ENCODE data around the gene TMCO4. TPM values are rescaled to one million over a fixed set of nuclear protein-coding genes. Genes with fewer than 3 reads are reported as not detected.
A peak's percentile ranks its signal among the peaks of the same experiment; 100 is the strongest.

TMCO4 gene
- total RNA-seq, 1 experiment from 2014 or later, result 19.1 TPM

DNA sequence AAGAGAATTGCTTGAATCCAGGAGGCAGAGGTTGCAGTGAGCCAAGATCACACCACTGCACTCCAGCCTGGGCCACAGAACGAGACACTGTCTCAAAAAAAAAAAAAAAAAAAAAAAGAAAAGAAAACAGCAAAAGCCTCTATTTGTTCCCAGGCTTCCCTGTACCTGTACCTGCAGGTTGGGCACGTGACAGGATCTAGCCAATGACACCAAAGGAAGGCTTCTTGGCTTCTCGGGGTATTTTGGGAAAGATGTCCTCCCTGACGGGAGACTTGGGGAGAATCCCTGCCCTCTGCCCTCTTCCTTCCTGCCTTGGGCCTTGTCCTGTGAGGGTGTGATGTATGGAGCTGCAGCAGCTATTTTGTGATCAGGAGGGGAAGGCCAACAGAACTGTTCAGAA is 22.8 kb downstream of the TMCO4 start:
- H3K27ac ChIP-seq, result no peak overlapping the region
- H3K9me3 ChIP-seq (replicated peaks), result no peaks in the 10 kb centered on the region
- peaks cover 37% of the 10 kb centered on the region for H3K36me3 ChIP-seq
- no peak overlapping the region for H3K4me3 ChIP-seq
- peaks cover 14% of the 10 kb centered on the region for H3K4me1 ChIP-seq (replicated peaks)
- no peaks in the 10 kb centered on the region for H3K27me3 ChIP-seq (replicated peaks)
- no peak for DNase-seq (ENCODE audit: low read depth in 1 of 2, low spot score in 2 of 2)

DNA sequence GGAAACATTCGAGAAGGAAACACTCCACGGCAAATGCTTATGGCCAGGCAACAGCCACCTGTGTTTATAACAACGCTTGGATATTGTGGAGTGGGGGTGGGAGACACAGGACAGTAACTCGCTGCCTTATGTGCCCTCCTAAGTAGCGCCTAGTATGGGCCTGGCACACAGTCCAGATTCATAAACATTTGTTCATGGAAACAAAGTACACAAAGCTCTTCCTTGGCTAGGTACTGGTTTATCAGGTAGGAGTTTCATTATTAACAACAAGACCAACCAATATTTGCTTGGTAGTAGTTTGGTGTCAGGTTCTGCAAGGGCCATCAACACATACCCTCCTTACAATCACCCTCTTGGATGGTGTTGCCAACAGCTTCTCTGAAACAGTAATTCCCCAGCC is 23.4 kb downstream of the TMCO4 start:
- peaks cover 14% of the 10 kb centered on the region for H3K4me1 ChIP-seq (replicated peaks)
- H3K27ac ChIP-seq, result no peak overlapping the region

GRCh38 chr1:19775831-19776230 is 23.9 kb downstream of the TMCO4 start:
- H3K36me3 ChIP-seq, result peaks cover 43% of the 10 kb centered on the region
- H3K4me1 ChIP-seq (replicated peaks), result peaks cover 14% of the 10 kb centered on the region
- H3K27me3 ChIP-seq (replicated peaks), result no peaks in the 10 kb centered on the region
- no peak for DNase-seq (ENCODE audit: low read depth in 1 of 2, low spot score in 2 of 2)
- H3K27ac ChIP-seq, result no peak overlapping the region
- H3K4me3 ChIP-seq, result no peak overlapping the region
- H3K9me3 ChIP-seq (replicated peaks), result no peaks in the 10 kb centered on the region

More for the DNA sequence above, 23.4 kb downstream of the TMCO4 start:
- peaks cover 39% of the 10 kb centered on the region for H3K36me3 ChIP-seq
- DNase-seq (ENCODE audit: low read depth in 1 of 2, low spot score in 2 of 2), result no peak
- no peaks in the 10 kb centered on the region for H3K9me3 ChIP-seq (replicated peaks)
- H3K4me3 ChIP-seq, result no peak overlapping the region
- no peaks in the 10 kb centered on the region for H3K27me3 ChIP-seq (replicated peaks)

- DNase-seq (ENCODE audit: low read depth in 1 of 2, low spot score in 2 of 2), result no peak
- no peaks in the 10 kb centered on the region for H3K9me3 ChIP-seq (replicated peaks)
- peaks cover 48% of the 10 kb centered on the region for H3K36me3 ChIP-seq
- H3K27me3 ChIP-seq (replicated peaks), result no peaks in the 10 kb centered on the region
- peaks cover 14% of the 10 kb centered on the region for H3K4me1 ChIP-seq (replicated peaks)
- H3K27ac ChIP-seq, result no peak overlapping the region
- H3K4me3 ChIP-seq, result no peak overlapping the region
Observed at GRCh38 chr1:19775317-19775716, 24.4 kb downstream of the TMCO4 start.

DNA sequence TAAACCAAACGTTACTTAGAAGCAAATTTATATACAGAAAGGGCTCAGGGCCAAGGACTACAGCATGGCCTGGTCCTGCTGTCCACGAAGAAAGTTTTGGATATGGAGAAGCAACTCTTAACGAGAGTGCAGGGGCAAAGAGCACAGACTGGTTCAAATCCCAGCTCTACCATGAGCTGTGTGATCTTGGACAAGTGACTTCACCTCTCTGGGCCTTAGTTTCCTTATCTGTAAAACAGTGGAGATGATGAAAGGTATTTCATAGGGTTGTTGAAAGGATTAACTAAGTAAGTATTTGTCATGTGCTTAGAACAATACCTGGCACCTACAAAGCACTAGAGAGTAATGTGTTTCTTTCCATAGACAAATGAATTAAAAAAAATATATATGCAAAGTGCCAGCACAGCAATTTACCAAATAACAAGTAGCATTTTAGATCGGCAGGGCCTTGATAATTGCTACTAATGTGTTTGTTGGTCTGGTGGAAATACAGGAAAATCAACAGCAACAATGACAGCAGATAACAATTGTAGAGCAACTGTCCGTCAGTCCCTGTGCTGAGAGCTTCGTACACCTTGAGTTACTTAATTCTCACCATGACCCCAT is 25.4 kb downstream of the TMCO4 start:
- Histone ChIP-seq H3K27ac (no peak overlapping the region), H3K9me3 (replicated peaks) (no peaks in the 10 kb centered on the region), H3K4me1 (replicated peaks) (peaks cover 14% of the 10 kb centered on the region), H3K27me3 (replicated peaks) (no peaks in the 10 kb centered on the region), H3K4me3 (no peak overlapping the region), H3K36me3 (peaks cover 39% of the 10 kb centered on the region)
- DNase-seq (ENCODE audit: low read depth in 1 of 2, low spot score in 2 of 2), result no peak

- H3K9me3 ChIP-seq (replicated peaks), result no peaks in the 10 kb centered on the region
- DNase-seq (ENCODE audit: low read depth in 1 of 2, low spot score in 2 of 2), result no peak
- H3K27ac ChIP-seq, result no peak overlapping the region
- no peak overlapping the region for H3K4me3 ChIP-seq
- H3K4me1 ChIP-seq (replicated peaks), result peaks cover 16% of the 10 kb centered on the region
- no peaks in the 10 kb centered on the region for H3K27me3 ChIP-seq (replicated peaks)
- H3K36me3 ChIP-seq, result peaks cover 36% of the 10 kb centered on the region
Observed at GRCh38 chr1:19773485-19773884, 26.2 kb downstream of the TMCO4 start.

- Histone ChIP-seq H3K27ac (no peak overlapping the region), H3K9me3 (replicated peaks) (no peaks in the 10 kb centered on the region), H3K4me1 (replicated peaks) (peaks cover 20% of the 10 kb centered on the region), H3K4me3 (no peak overlapping the region), H3K36me3 (peaks cover 34% of the 10 kb centered on the region), H3K27me3 (replicated peaks) (no peaks in the 10 kb centered on the region)
- no peak for DNase-seq (ENCODE audit: low read depth in 1 of 2, low spot score in 2 of 2)
Observed at GRCh38 chr1:19772053-19772452, 27.7 kb downstream of the TMCO4 start.

DNA sequence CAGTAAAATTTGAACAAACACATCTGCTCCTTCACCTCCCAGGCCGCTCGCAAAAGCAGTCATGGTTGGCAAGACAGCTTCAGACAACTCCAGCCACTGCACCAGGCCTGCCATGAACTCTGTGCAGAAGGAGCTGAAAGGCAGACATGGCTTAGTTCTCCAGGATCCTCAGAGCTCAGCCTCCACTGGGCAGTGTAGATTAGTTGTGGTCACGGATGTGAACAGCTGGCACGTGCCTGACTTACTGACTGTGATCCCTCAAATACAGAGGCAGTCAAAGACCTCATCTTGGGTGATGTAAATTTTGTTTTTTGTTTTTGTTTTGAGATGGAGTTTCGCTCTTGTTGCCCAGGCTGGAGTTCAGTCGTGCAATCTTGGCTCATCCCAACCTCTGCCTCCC is 28.4 kb downstream of the TMCO4 start:
- Histone ChIP-seq H3K9me3 (replicated peaks) (no peaks in the 10 kb centered on the region), H3K36me3 (peaks cover 34% of the 10 kb centered on the region), H3K27ac (no peak overlapping the region), H3K4me1 (replicated peaks) (peaks cover 20% of the 10 kb centered on the region), H3K4me3 (no peak overlapping the region), H3K27me3 (replicated peaks) (no peaks in the 10 kb centered on the region)
- DNase-seq (ENCODE audit: low read depth in 1 of 2, low spot score in 2 of 2), result no peak

DNA sequence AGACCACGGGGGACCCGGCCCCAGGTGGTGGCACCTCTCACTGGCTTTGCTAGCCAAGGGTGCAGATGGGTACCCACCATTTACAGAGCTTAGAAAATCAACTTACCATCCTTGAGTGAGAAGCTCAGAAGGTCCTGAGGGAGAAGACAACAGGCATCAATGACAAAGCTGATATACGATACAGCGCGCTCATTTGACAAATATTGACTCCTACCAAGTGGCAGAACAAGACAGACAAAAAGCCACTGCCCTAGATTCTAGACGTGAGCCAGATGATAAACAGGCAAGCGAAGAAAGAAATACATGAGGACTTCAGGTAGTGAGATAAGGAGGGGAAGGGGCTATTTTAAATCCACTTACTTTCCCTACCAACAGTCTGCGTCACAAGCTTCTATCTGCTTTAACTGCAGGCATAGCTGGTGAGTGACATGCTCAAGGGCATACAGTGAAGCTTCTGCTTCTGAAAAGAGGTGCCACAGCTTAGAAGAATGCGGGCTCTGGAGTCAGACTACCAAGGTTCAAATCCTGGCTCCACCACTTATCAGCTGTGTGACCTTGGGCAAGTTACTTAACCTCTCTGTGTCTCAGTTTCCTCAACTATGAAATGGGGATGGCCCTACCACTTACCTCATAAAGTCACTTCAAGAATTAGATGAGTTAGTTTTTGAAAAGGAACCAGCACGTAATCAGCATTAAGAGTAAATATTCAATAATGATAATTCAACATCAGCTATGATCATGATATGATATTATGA is 29.1 kb downstream of the TMCO4 start:
- H3K4me1 ChIP-seq (replicated peaks), result peaks cover 20% of the 10 kb centered on the region
- peaks cover 34% of the 10 kb centered on the region for H3K36me3 ChIP-seq
- no peak for DNase-seq (ENCODE audit: low read depth in 1 of 2, low spot score in 2 of 2)
- H3K9me3 ChIP-seq (replicated peaks), result no peaks in the 10 kb centered on the region
- H3K4me3 ChIP-seq, result no peak overlapping the region
- no peak overlapping the region for H3K27ac ChIP-seq
- H3K27me3 ChIP-seq (replicated peaks), result no peaks in the 10 kb centered on the region

GRCh38 chr1:19769211-19769932 is 30.3 kb downstream of the TMCO4 start:
- H3K9me3 ChIP-seq (replicated peaks), result no peaks in the 10 kb centered on the region
- H3K4me3 ChIP-seq, result no peak overlapping the region
- no peaks in the 10 kb centered on the region for H3K27me3 ChIP-seq (replicated peaks)
- DNase-seq (ENCODE audit: low read depth in 1 of 2, low spot score in 2 of 2), result no peak
- peaks cover 25% of the 10 kb centered on the region for H3K36me3 ChIP-seq
- H3K27ac ChIP-seq, result no peak overlapping the region
- H3K4me1 ChIP-seq (replicated peaks), result peaks cover 24% of the 10 kb centered on the region

DNA sequence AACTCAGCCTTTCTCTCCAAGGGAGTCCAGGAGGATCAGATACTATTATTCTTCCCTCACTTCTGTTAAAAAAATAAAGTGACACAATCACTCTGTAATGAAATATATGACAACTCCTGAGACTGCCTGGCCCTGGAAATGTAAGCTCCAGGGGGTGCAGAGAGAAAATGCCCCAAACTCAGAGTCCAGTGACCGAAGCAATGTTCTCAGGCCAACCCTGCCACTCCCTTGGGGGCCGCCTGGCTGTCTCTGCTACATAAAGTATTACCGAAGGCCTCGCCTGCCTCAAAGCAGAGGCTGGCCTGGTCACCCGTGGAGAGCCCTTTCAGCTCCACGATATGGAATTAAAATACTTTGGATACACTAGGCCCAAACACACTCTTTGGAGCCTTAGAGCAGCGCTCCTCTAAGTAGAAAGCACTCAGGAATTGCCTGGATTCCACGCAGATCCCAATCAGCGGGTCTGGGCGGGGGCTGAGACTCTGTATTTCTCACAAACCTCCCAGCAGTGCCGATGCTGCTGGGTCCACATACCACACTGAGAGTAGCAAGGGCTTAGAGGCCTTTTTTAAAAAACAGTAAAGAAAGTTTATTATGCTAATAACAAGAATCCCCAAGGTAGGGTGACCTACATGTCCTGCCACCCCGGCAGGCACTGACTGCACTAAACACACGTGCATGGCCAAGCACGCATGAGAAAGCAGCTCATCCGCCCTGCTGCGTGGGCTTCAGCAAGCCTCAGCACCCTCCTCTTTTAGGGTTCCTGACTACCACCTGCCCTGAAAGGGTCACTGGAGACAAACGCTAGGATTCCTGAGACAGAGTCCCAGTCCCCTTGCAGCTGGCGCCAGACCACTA is 31.1 kb downstream of the TMCO4 start:
- H3K27ac ChIP-seq, result no peak overlapping the region

GRCh38 chr1:19765623-19766022 is 34.1 kb downstream of the TMCO4 start:
- Histone ChIP-seq H3K27ac (peak overlapping the region; percentile 16), H3K4me3 (no peak overlapping the region), H3K27me3 (replicated peaks) (no peaks in the 10 kb centered on the region), H3K4me1 (replicated peaks) (peaks cover 24% of the 10 kb centered on the region), H3K9me3 (replicated peaks) (no peaks in the 10 kb centered on the region), H3K36me3 (peaks cover 7% of the 10 kb centered on the region)
- DNase-seq (ENCODE audit: low read depth in 1 of 2, low spot score in 2 of 2), result peak; percentile 63 to 74

More for the DNA sequence above, 31.1 kb downstream of the TMCO4 start:
- Histone ChIP-seq H3K9me3 (replicated peaks) (no peaks in the 10 kb centered on the region), H3K36me3 (peaks cover 17% of the 10 kb centered on the region), H3K27me3 (replicated peaks) (no peaks in the 10 kb centered on the region), H3K4me1 (replicated peaks) (peaks cover 24% of the 10 kb centered on the region), H3K4me3 (no peak overlapping the region)
- no peak for DNase-seq (ENCODE audit: low read depth in 1 of 2, low spot score in 2 of 2)

DNA sequence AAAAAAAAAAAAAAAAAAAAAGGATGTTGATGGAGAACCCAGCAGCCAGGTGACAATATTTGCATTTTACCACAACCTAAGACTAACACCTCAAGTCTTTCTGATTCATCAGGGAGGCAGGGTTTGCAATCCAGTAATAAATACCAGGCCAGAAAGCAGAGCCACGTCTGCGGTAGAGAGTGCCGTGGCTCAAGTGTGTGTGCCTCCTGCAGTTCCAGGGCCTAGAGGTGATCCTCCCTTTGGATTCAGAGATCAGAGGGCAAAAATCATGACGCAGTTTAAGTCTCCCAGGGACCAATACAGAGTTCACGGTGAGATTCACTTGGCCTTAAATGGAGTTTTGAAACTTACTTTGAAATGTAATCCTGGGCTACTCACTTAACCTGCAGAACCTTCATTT is 34.9 kb downstream of the TMCO4 start:
- Histone ChIP-seq H3K4me1 (replicated peaks) (peaks cover 24% of the 10 kb centered on the region), H3K4me3 (no peak overlapping the region), H3K27ac (peak overlapping the region; percentile 16; the same call in 1 of the 2 replicates), H3K36me3 (peaks cover 3% of the 10 kb centered on the region; the same call in 1 of the 2 replicates), H3K27me3 (replicated peaks) (no peaks in the 10 kb centered on the region), H3K9me3 (replicated peaks) (no peaks in the 10 kb centered on the region)
- DNase-seq (ENCODE audit: low read depth in 1 of 2, low spot score in 2 of 2), result no peak
